H9 (cell line): ENCODE measurements around the gene DIP2C. TPM values are rescaled to one million over a fixed set of nuclear protein-coding genes. Genes with fewer than 3 reads are reported as not detected.

Experiments
- DNase-seq: peaks from one replicate; pipeline ENCODE4 v3.0.0-alpha.2; 2017
- H2AFZ ChIP-seq: one replicate; pipeline ENCODE4 v1.6.1; 2013; ENCODE audit warnings: mild to moderate bottlenecking, low read length, control low read depth, moderate library complexity
- H2AK5ac ChIP-seq: 2 replicates; pipeline ENCODE4 v1.6.1; 2013; ENCODE audit warnings: low read length, control low read depth, mixed read lengths; ENCODE audit not compliant: insufficient read length
- H2BK120ac ChIP-seq: one replicate; pipeline ENCODE4 v1.6.1; 2013; ENCODE audit warnings: low read depth, mild to moderate bottlenecking, low read length, control low read depth, inconsistent platforms; ENCODE audit not compliant: poor library complexity, severe bottlenecking
- H2BK12ac ChIP-seq: 2 replicates; pipeline ENCODE4 v1.6.1; 2013; ENCODE audit warnings: low read length, control low read depth, mixed read lengths, low read depth; ENCODE audit not compliant: insufficient read length
- H2BK15ac ChIP-seq: 2 replicates; pipeline ENCODE4 v1.6.1; 2013; ENCODE audit warnings: low read depth, low read length, control low read depth
- H2BK20ac ChIP-seq: one replicate; pipeline ENCODE4 v1.6.1; 2013; ENCODE audit warnings: low read depth, mild to moderate bottlenecking, low read length, control low read depth, inconsistent platforms; ENCODE audit not compliant: poor library complexity, severe bottlenecking
- H2BK5ac ChIP-seq: 2 replicates; pipeline ENCODE4 v1.6.1; 2013; ENCODE audit warnings: low read length, control low read depth, mixed read lengths; ENCODE audit not compliant: insufficient read length
- H3K14ac ChIP-seq: 2 replicates; pipeline ENCODE4 v1.6.1; 2013; ENCODE audit warnings: low read length, control low read depth; ENCODE audit not compliant: insufficient read depth
- H3K18ac ChIP-seq: 2 replicates; pipeline ENCODE4 v1.6.1; 2013; ENCODE audit warnings: low read depth, mild to moderate bottlenecking, mixed read lengths, low read length, control low read depth; ENCODE audit not compliant: insufficient read length
- H3K23ac ChIP-seq: 2 replicates; pipeline ENCODE4 v1.6.1; 2013; ENCODE audit warnings: low read length, control low read depth, mixed read lengths, low read depth; ENCODE audit not compliant: insufficient read length
- H3K23me2 ChIP-seq: 2 replicates; pipeline ENCODE4 v1.6.1; 2013; ENCODE audit warnings: low read depth, mild to moderate bottlenecking, mixed read lengths, low read length, control low read depth; ENCODE audit not compliant: insufficient read length, poor library complexity, severe bottlenecking
- H3K27ac ChIP-seq: 2 replicates; pipeline ENCODE4 v1.5.1; 2013; ENCODE audit warnings: low read length, control low read depth, mixed read lengths, low read depth; ENCODE audit not compliant: insufficient read length
- H3K27me3 ChIP-seq: 2 replicates; pipeline ENCODE4 v1.6.1; 2013; ENCODE audit warnings: low read length, control low read depth, inconsistent platforms; ENCODE audit not compliant: insufficient read depth
- H3K4ac ChIP-seq: 2 replicates; pipeline ENCODE4 v1.6.1; 2013; ENCODE audit warnings: low read depth, mild to moderate bottlenecking, control low read depth, inconsistent platforms, low read length, moderate library complexity
- H3K4me1 ChIP-seq: 2 replicates; pipeline ENCODE4 v1.6.1; 2013; ENCODE audit warnings: low read length, control low read depth, inconsistent platforms; ENCODE audit not compliant: insufficient read depth
- H3K4me2 ChIP-seq: 2 replicates; pipeline ENCODE4 v1.6.1; 2013; ENCODE audit warnings: low read length, control low read depth, mixed read lengths; ENCODE audit not compliant: insufficient read length, insufficient read depth
- H3K56ac ChIP-seq: 2 replicates; pipeline ENCODE4 v1.6.1; 2013; ENCODE audit warnings: low read depth, mild to moderate bottlenecking, mixed read lengths, low read length, control low read depth; ENCODE audit not compliant: insufficient read length
- H3K79me1 ChIP-seq: 2 replicates; pipeline ENCODE4 v1.6.1; 2013; ENCODE audit warnings: low read depth, mild to moderate bottlenecking, moderate library complexity, low read length, control low read depth, inconsistent platforms; ENCODE audit not compliant: insufficient read depth, poor library complexity, severe bottlenecking
- H3K79me2 ChIP-seq: 2 replicates; pipeline ENCODE4 v1.6.1; 2013; ENCODE audit warnings: low read length, control low read depth, inconsistent platforms; ENCODE audit not compliant: insufficient read depth
- H3K9ac ChIP-seq: 2 replicates; pipeline ENCODE4 v1.6.1; 2013; ENCODE audit warnings: low read length, control low read depth, mixed read lengths; ENCODE audit not compliant: insufficient read length; ENCODE audit errors: extremely low read depth
- H3K9me3 ChIP-seq: one replicate; pipeline ENCODE4 v1.6.1; 2013; ENCODE audit warnings: low read depth, low read length, inconsistent platforms; ENCODE audit not compliant: control insufficient read depth
- H3T11ph ChIP-seq: one replicate; pipeline ENCODE4 v1.6.1; 2013; ENCODE audit warnings: mild to moderate bottlenecking, low read length, control low read depth, inconsistent platforms
- H4K20me1 ChIP-seq: one replicate; pipeline ENCODE4 v1.6.1; 2013; ENCODE audit not compliant: control insufficient read depth, insufficient read length, insufficient read depth
- H4K5ac ChIP-seq: 2 replicates; pipeline ENCODE4 v1.6.1; 2013; ENCODE audit warnings: low read depth, mild to moderate bottlenecking, mixed read lengths, low read length, control low read depth; ENCODE audit not compliant: insufficient read length
- H4K8ac ChIP-seq: replicated peaks from 2 replicates; pipeline ENCODE4 v1.6.1; 2013; ENCODE audit warnings: low read length, control low read depth, mixed read lengths, low read depth; ENCODE audit not compliant: insufficient read length
- H4K91ac ChIP-seq: 2 replicates; pipeline ENCODE4 v1.6.1; 2013; ENCODE audit warnings: low read depth, mild to moderate bottlenecking, moderate library complexity, mixed read lengths, low read length, control low read depth; ENCODE audit not compliant: insufficient read length
- H3K27ac Mint-ChIP-seq, 3 experiments: 2 replicates in 2 of 3; 3 replicates in 1 of 3; pipeline ENCODE4 v1.8.0; 2020 to 2021; ENCODE audit warnings: mixed read lengths in 3 of 3, mild to moderate bottlenecking in 1 of 3, moderate library complexity in 1 of 3
- H3K27me3 Mint-ChIP-seq: 2 replicates; pipeline ENCODE4 v1.8.0; 2021; ENCODE audit warnings: low read depth, mild to moderate bottlenecking, moderate library complexity, mixed read lengths
- H3K36me3 Mint-ChIP-seq, 3 experiments: 2 replicates in 2 of 3; 3 replicates in 1 of 3; pipeline ENCODE4 v1.8.0; 2020 to 2021; ENCODE audit warnings: low read depth in 3 of 3, mixed read lengths in 3 of 3; ENCODE audit not compliant: insufficient read depth in 1 of 3
- H3K4me1 Mint-ChIP-seq, 2 experiments: 2 replicates each; pipeline ENCODE4 v1.8.0; 2020; ENCODE audit warnings: mixed read lengths in 2 of 2
- H3K4me3 Mint-ChIP-seq, 2 experiments: 2 replicates in 1 of 2; 3 replicates in 1 of 2; pipeline ENCODE4 v1.8.0; 2020 to 2021; ENCODE audit warnings: mild to moderate bottlenecking in 2 of 2, mixed read lengths in 2 of 2, moderate library complexity in 1 of 2
- H3K9me3 Mint-ChIP-seq, 2 experiments: 2 replicates in 1 of 2; 3 replicates in 1 of 2; pipeline ENCODE4 v1.8.0; 2020; ENCODE audit warnings: mild to moderate bottlenecking in 2 of 2, mixed read lengths in 2 of 2, moderate library complexity in 1 of 2
- CTCF ChIP-seq: fragments of 200-600 bp; sonication (generic); conservative IDR thresholded peaks from 3 replicates; pipeline ENCODE4 v1.8.0; 2021; ENCODE audit warnings: antibody characterized with exemption, mild to moderate bottlenecking
- WGBS: extraction: QIAGEN DNeasy Blood & Tissue Kit; methylation state at CpG from one replicate; pipeline ENCODE4 v1.1.7; 2013; ENCODE audit warnings: missing lambda C conversion rate, low lambda C conversion rate, mixed read lengths; ENCODE audit not compliant: insufficient read length; ENCODE audit errors: extremely low coverage; 5-methylcytosine and 5-hydroxymethylcytosine counted together
- total RNA-seq: library from RNA; stranded (reverse); gene quantifications from 2 replicates; pipeline ENCODE4 v1.2.1, GENCODE V29; 2021

DIP2C gene
- total RNA-seq, 1 experiment from 2014 or later: 7.9 TPM

- H3K4ac ChIP-seq: no peak overlapping the region
- H3K4me1 ChIP-seq: no peaks in the 10 kb centered on the region
- H3K9me3 Mint-ChIP-seq: peaks cover 0 to 2% of the 10 kb centered on the region in 2 experiments; a peak in 1 of 5 replicates
- H3K27me3 ChIP-seq: no peaks in the 10 kb centered on the region
- no peak overlapping the region for H3K9ac ChIP-seq
- no peak overlapping the region for H2BK120ac ChIP-seq
- no peak overlapping the region for H2BK20ac ChIP-seq
- H3K27me3 Mint-ChIP-seq: peaks cover 14% of the 10 kb centered on the region
- no peak overlapping the region for H3K18ac ChIP-seq
- peaks cover 1% of the 10 kb centered on the region; the same call in 1 of the 2 replicates for H3K79me2 ChIP-seq
- no peak overlapping the region for H2BK15ac ChIP-seq
- H3K56ac ChIP-seq: no peak overlapping the region
- no peaks in the 10 kb centered on the region for H3K9me3 ChIP-seq
- no peak for TF ChIP-seq CTCF
- no peak overlapping the region for H2BK12ac ChIP-seq
- H3K14ac ChIP-seq: no peak overlapping the region
- no peak overlapping the region for H3T11ph ChIP-seq
- no peak overlapping the region for H2AFZ ChIP-seq
- DNase-seq: no peak
- no CpG with 5 or more reads among the region's 23 CpGs for WGBS
- H2AK5ac ChIP-seq: no peak overlapping the region
- no peak overlapping the region for H2BK5ac ChIP-seq
- H3K27ac ChIP-seq: no peak overlapping the region
- no peak overlapping the region for H4K8ac ChIP-seq
- no peaks in the 10 kb centered on the region for H4K20me1 ChIP-seq
- H4K5ac ChIP-seq: no peak overlapping the region
- H3K36me3 Mint-ChIP-seq: peaks cover 0 to 6% (median 0%) of the 10 kb centered on the region in 3 experiments; a peak in 3 of 7 replicates
- H3K27ac Mint-ChIP-seq: no peak overlapping the region; a peak in 1 of 7 replicates
- H3K4me3 Mint-ChIP-seq: no peak overlapping the region
- peaks cover 2% of the 10 kb centered on the region for H3K23me2 ChIP-seq
- H3K23ac ChIP-seq: no peak overlapping the region
- H3K4me2 ChIP-seq: no peak overlapping the region
- H3K79me1 ChIP-seq: no peaks in the 10 kb centered on the region
- H3K4me1 Mint-ChIP-seq: peaks cover 10 to 15% of the 10 kb centered on the region in 2 experiments
- no peak overlapping the region for H4K91ac ChIP-seq
Observed at GRCh38 chr10:683448-684071, 5.9 kb downstream of the DIP2C start.
